Fibroblast of mammary gland (primary cell): ENCODE data around the gene GPR39.
A peak's percentile ranks its signal among the peaks of the same experiment; 100 is the strongest.
"Not testable (repeated sequence)": the region's sequence is repeated elsewhere in the genome, so short reads cannot be mapped to it uniquely, and the experiment has no call there.

ENCODE experiments used
- DNase-seq: peaks from one replicate; pipeline ENCODE4 v3.0.0-alpha.2; 2010; ENCODE audit warnings: low read depth
- H3K4me3 ChIP-seq: 2 replicates; pipeline ENCODE4 v1.5.1; 2011; ENCODE audit warnings: low read depth, mild to moderate bottlenecking, low read length, moderate library complexity; ENCODE audit not compliant: control insufficient read depth
- CTCF ChIP-seq: conservative IDR thresholded peaks from 2 replicates; pipeline ENCODE4 v1.5.1; 2011; ENCODE audit warnings: low read depth, low read length, inconsistent platforms; ENCODE audit not compliant: control insufficient read depth, insufficient read depth

Gene GPR39

GRCh38 chr2:132521341-132521740, 104.7 kb downstream of the GPR39 start:
- no peak overlapping the region for H3K4me3 ChIP-seq
- DNase-seq, result peak; percentile 15
- TF ChIP-seq CTCF, result no peak

GRCh38 chr2:132522901-132523300, 106.3 kb downstream of the GPR39 start:
- no peak for DNase-seq
- no peak for TF ChIP-seq CTCF
- H3K4me3 ChIP-seq, result no peak overlapping the region

DNA sequence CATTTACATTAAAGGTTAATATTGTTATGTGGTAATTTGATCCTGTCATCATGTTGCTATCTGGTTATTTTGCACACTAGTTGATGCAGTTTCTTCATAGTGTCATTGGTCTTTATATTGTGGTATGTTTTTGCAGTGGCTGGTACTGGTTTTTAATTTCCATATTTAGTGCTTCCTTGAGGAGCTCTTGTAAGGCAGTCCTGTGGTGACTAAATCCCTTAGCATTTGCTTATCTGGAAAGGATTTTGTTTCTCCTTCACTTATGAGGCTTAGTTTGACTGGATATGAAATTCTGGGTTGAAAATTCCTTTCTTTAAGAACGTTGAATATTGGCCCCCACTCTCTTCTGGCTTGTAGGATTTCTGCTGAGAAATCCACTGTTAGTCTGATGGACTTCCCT, 120.5 kb downstream of the GPR39 start:
- DNase-seq, result not testable (repeated sequence)

DNA sequence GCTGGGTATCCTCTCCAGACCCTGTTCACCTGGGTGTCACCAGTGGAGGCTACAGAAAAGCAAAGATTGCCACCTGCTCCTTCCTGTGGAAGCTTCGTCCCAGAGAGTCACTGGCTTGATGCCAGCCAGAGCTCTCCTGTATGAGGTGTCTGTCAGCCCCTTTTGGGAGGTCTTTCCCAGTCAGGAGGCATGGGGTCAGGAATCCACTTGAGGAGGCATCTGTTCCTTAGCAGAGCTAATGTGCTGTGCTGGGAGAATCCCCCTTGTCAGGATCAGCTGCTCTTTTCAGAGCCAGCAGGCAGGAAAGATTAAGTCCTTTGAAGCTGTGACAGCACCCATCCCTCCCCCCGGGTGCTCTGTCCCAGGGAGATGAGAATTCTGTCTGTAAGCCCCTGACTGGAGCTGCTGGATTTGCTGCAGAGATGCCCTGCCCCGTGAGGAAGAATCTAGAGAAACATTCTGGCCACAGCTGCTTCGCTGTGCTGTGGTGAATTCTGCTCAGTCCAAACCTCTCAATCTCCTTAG, 121.8 kb downstream of the GPR39 start:
- DNase-seq, result no peak

More for the DNA sequence above, 120.5 kb downstream of the GPR39 start:
- not testable (repeated sequence) for H3K4me3 ChIP-seq

DNA sequence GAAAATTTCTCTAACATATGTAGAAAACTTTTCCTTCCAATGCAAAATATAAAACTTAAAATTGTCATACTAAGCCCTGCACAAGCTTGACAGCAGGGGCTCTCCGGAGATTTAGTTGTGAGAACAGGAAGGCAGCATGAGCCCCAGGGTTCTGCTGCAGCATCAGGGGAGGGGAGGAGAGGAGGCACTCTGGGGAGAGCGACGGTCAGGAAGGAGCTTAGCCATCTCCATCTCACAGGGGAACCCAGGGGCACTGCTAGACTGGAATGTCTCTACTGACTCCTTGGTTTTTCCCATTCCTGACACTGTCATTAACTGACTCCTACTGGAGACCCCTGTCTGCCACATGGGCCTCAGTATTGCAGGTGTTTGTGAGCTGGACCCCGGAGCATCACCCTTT, 123.6 kb downstream of the GPR39 start:
- no peak overlapping the region for H3K4me3 ChIP-seq
- no peak for TF ChIP-seq CTCF
- DNase-seq, result no peak

More for the DNA sequence above, 121.8 kb downstream of the GPR39 start:
- no peak for TF ChIP-seq CTCF
- no peak overlapping the region for H3K4me3 ChIP-seq

- H3K4me3 ChIP-seq, result no peak overlapping the region
- no peak for TF ChIP-seq CTCF
- DNase-seq, result no peak
These were observed 126.5 kb downstream of the GPR39 start for GRCh38 chr2:132542953-132543569.

GRCh38 chr2:132544006-132544630, 127.5 kb downstream of the GPR39 start:
- TF ChIP-seq CTCF, result no peak
- H3K4me3 ChIP-seq, result no peak overlapping the region
- DNase-seq, result no peak
